ENCODE data around the gene NDST4. TPM values are rescaled to one million over a fixed set of nuclear protein-coding genes. Genes with fewer than 3 reads are reported as not detected.
A peak's percentile ranks its signal among the peaks of the same experiment; 100 is the strongest.
"Not testable (repeated sequence)": the region's sequence is repeated elsewhere in the genome, so short reads cannot be mapped to it uniquely, and the experiment has no call there.

NDST4 gene
- total RNA-seq, 1 donor from 2014 or later, result 1.5 TPM

DNA sequence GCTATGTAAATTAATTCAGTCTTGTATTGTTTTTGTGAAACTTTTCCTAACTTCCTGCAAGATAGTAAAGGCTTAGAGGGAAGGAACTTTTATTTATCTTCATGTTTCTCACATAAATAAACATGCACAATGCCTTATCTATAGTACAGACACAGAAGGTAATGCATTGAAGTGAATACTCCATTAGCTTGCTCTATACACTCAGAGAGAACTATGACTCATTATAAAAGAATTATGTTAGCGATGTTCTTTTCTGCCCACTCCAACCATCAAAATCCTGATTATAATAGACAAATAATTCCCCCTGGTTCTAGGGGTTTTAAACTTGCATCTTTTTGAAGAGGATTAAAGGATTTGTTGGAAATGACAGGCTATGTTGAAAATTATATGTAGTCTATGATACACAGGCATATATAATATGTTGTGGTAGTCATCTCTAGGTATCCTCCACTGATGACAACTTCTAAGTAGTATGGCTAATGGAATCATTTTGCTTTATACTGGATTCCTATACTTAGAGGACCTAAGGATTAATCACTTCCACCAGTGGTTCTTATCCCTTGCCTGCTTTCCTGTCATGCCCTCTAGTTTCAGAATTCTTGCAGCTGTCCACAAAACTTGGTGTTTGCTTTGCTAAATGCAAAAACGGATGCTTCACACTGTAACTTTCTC lies 115.7 kb downstream of the NDST4 start:
- no peaks in the 10 kb centered on the region for H3K9me3 ChIP-seq (ENCODE audit: low read depth)
- H3K79me2 ChIP-seq (ENCODE audit: low read depth), result no peaks in the 10 kb centered on the region
- DNase-seq (ENCODE audit: low spot score), result no peak
- Mint-ChIP-seq H3K36me3 (peaks cover 3% of the 10 kb centered on the region), H3K4me1 (peaks cover 17% of the 10 kb centered on the region), H3K27ac (no peak overlapping the region), H3K9me3 (peaks cover 3% of the 10 kb centered on the region), H3K4me3 (no peak overlapping the region), H3K27me3 (ENCODE audit: insufficient read depth, low read depth) (no peaks in the 10 kb centered on the region)
- H3K4me2 ChIP-seq, result no peak overlapping the region
- H3K27ac ChIP-seq, result no peak overlapping the region
- H4K20me1 ChIP-seq (ENCODE audit: low read depth), result no peaks in the 10 kb centered on the region
- no peaks in the 10 kb centered on the region for H3F3A ChIP-seq (ENCODE audit: low read depth)
- no peaks in the 10 kb centered on the region for H3K27me3 ChIP-seq
- TF ChIP-seq, protein P1, sequence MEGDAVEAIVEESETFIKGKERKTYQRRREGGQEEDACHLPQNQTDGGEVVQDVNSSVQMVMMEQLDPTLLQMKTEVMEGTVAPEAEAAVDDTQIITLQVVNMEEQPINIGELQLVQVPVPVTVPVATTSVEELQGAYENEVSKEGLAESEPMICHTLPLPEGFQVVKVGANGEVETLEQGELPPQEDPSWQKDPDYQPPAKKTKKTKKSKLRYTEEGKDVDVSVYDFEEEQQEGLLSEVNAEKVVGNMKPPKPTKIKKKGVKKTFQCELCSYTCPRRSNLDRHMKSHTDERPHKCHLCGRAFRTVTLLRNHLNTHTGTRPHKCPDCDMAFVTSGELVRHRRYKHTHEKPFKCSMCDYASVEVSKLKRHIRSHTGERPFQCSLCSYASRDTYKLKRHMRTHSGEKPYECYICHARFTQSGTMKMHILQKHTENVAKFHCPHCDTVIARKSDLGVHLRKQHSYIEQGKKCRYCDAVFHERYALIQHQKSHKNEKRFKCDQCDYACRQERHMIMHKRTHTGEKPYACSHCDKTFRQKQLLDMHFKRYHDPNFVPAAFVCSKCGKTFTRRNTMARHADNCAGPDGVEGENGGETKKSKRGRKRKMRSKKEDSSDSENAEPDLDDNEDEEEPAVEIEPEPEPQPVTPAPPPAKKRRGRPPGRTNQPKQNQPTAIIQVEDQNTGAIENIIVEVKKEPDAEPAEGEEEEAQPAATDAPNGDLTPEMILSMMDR (IDR thresholded peaks at IDR 0.05), result no peak
- TF ChIP-seq EZH2phosphoT487 (IDR thresholded peaks at IDR 0.05), result no peak
- TF ChIP-seq EZH2 (IDR thresholded peaks at IDR 0.05), result no peak
- no peaks in the 10 kb centered on the region for H3K4me1 ChIP-seq
- H2AFZ ChIP-seq (replicated peaks), result no peak overlapping the region
- H3K9ac ChIP-seq, result no peak overlapping the region
- no peaks in the 10 kb centered on the region for H3K36me3 ChIP-seq
- no peak overlapping the region for H3K4me3 ChIP-seq

GRCh38 chr4:114986133-114986532 lies 127.3 kb downstream of the NDST4 start:
- Mint-ChIP-seq H3K9me3 (peaks cover 8% of the 10 kb centered on the region), H3K4me1 (no peaks in the 10 kb centered on the region), H3K27ac (no peak overlapping the region), H3K27me3 (ENCODE audit: insufficient read depth, low read depth) (no peaks in the 10 kb centered on the region), H3K4me3 (no peak overlapping the region), H3K36me3 (peaks cover 3% of the 10 kb centered on the region)
- no peaks in the 10 kb centered on the region for H4K20me1 ChIP-seq (ENCODE audit: low read depth)
- H3K9me3 ChIP-seq (ENCODE audit: low read depth), result no peaks in the 10 kb centered on the region
- H3K4me3 ChIP-seq, result no peak overlapping the region
- H3K4me1 ChIP-seq, result peaks cover 5% of the 10 kb centered on the region
- H3F3A ChIP-seq (ENCODE audit: low read depth), result no peaks in the 10 kb centered on the region
- H3K27me3 ChIP-seq, result no peaks in the 10 kb centered on the region
- TF ChIP-seq, protein P1 (IDR thresholded peaks at IDR 0.05), result no peak
- TF ChIP-seq EZH2 (IDR thresholded peaks at IDR 0.05) (no peak), EZH2phosphoT487 (IDR thresholded peaks at IDR 0.05) (no peak)
- H3K4me2 ChIP-seq, result no peak overlapping the region
- H3K79me2 ChIP-seq (ENCODE audit: low read depth), result no peaks in the 10 kb centered on the region
- no peaks in the 10 kb centered on the region for H3K36me3 ChIP-seq
- peak overlapping the region; percentile 13 for H2AFZ ChIP-seq (replicated peaks)
- no peak for DNase-seq (ENCODE audit: low spot score)
- H3K27ac ChIP-seq, result no peak overlapping the region
- H3K9ac ChIP-seq, result no peak overlapping the region

DNA sequence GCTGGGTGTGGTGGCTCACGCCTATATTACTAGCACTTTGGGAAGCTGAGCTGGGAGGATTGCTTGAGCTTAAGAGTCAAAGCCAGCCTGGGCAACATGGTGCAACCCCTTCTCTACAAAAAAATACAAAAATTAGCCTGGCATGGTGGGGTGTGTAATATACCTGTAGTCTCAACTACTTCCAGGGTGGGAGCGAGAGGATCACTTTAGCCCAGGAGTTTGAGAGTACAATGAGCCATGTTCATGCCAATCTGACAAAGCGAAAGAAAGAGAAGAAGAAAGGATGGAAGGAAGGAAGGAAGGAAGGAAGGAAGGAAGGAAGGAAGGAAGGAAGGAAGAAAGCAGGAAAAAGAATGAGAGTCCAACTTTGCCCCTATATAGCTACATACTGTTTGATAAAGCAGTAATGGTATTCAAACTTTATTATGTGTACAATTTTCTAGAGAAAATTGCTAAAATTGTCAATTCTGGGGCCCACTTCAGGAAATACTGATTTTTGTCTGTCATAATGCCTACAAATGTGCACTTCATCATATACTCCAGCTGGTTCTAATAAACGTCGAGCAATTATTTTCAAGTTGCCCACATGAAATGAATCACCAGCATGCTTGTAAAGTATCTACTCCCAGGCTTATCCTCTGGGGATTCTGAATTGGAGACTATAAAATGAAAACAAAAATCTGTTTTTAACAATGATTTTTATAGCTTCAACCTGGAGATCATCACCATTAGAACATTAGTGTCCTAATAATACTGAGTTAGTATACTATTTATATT lies 132.3 kb downstream of the NDST4 start:
- no peaks in the 10 kb centered on the region for H3K79me2 ChIP-seq (ENCODE audit: low read depth)
- no peaks in the 10 kb centered on the region for H3K4me1 ChIP-seq
- H4K20me1 ChIP-seq (ENCODE audit: low read depth), result no peaks in the 10 kb centered on the region
- Mint-ChIP-seq H3K36me3 (peaks cover 3% of the 10 kb centered on the region), H3K27ac (no peak overlapping the region), H3K4me3 (no peak overlapping the region), H3K9me3 (peaks cover 8% of the 10 kb centered on the region), H3K27me3 (ENCODE audit: insufficient read depth, low read depth) (no peaks in the 10 kb centered on the region), H3K4me1 (no peaks in the 10 kb centered on the region)
- no peak overlapping the region for H3K27ac ChIP-seq
- TF ChIP-seq EZH2 (IDR thresholded peaks at IDR 0.05), result no peak
- TF ChIP-seq EZH2phosphoT487 (IDR thresholded peaks at IDR 0.05), result no peak
- TF ChIP-seq, protein P1 (IDR thresholded peaks at IDR 0.05), result no peak
- no peaks in the 10 kb centered on the region for H3K27me3 ChIP-seq
- no peaks in the 10 kb centered on the region for H3F3A ChIP-seq (ENCODE audit: low read depth)
- H3K36me3 ChIP-seq, result no peaks in the 10 kb centered on the region
- no peak overlapping the region for H3K4me3 ChIP-seq
- H3K9ac ChIP-seq, result no peak overlapping the region
- no peak overlapping the region for H3K4me2 ChIP-seq
- H2AFZ ChIP-seq (replicated peaks), result no peak overlapping the region
- H3K9me3 ChIP-seq (ENCODE audit: low read depth), result no peaks in the 10 kb centered on the region
- no peak for DNase-seq (ENCODE audit: low spot score)

- H4K20me1 ChIP-seq (ENCODE audit: low read depth); H3K27ac Mint-ChIP-seq; H3K36me3 Mint-ChIP-seq; H3K4me3 Mint-ChIP-seq; H3K4me3 ChIP-seq; H3K27ac ChIP-seq; DNase-seq (ENCODE audit: low spot score); H2AFZ ChIP-seq (replicated peaks); H3K4me1 Mint-ChIP-seq; H3K4me1 ChIP-seq; H3K9me3 Mint-ChIP-seq; H3F3A ChIP-seq (ENCODE audit: low read depth); H3K27me3 ChIP-seq; H3K27me3 Mint-ChIP-seq (ENCODE audit: insufficient read depth, low read depth); H3K4me2 ChIP-seq; H3K9me3 ChIP-seq (ENCODE audit: low read depth); H3K36me3 ChIP-seq; H3K9ac ChIP-seq; H3K79me2 ChIP-seq (ENCODE audit: low read depth): not testable (repeated sequence)
Observed at GRCh38 chr4:114980399-114980798, 133.0 kb downstream of the NDST4 start.
